Cardiac fibroblast (primary cell): ENCODE measurements around the gene HDGF.

Experiments
- DNase-seq, 2 donors: peaks; one replicate each; pipeline versions ENCODE4 v3.0.0 to v3.0.0-alpha.2; 2010; ENCODE audit warnings: low read depth in 2 of 2
- H3K4me3 ChIP-seq, 2 donors: replicated peaks in 1 of 2; 1 replicate in 1 of 2; 2 replicates in 1 of 2; pipeline ENCODE4 v1.5.1; 2011; ENCODE audit warnings: low read depth in 2 of 2, low read length in 2 of 2, mild to moderate bottlenecking in 2 of 2, moderate library complexity in 1 of 2
- TF ChIP-seq, protein P1 (sequence below): IDR thresholded peaks from one replicate; pipeline ENCODE4 v1.5.1; 2011; ENCODE audit warnings: low read depth, mild to moderate bottlenecking, low read length, inconsistent platforms

The HDGF gene

DNA sequence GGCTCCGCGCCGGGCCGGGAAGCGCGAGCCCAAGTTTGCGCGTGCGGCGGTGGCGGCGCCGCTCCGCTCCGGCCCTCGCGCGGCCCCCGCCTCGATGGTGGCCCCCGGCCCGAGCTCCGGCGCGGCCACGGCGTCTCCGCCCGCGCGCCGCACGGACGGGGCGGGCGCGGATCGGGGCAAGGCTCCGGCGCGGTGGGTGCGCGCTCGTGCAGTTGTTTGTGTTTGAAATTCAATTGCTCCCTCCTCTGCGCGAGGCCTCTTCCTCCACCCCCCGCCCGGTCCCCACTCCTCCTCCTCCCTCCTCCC, at the start of gene HDGF:
Gene HDGF, minus strand, starts transcription at position 225 of the 306 bp plus-strand sequence. CDS start 246 bp downstream, outside the sequence.
- TF ChIP-seq, protein P1, sequence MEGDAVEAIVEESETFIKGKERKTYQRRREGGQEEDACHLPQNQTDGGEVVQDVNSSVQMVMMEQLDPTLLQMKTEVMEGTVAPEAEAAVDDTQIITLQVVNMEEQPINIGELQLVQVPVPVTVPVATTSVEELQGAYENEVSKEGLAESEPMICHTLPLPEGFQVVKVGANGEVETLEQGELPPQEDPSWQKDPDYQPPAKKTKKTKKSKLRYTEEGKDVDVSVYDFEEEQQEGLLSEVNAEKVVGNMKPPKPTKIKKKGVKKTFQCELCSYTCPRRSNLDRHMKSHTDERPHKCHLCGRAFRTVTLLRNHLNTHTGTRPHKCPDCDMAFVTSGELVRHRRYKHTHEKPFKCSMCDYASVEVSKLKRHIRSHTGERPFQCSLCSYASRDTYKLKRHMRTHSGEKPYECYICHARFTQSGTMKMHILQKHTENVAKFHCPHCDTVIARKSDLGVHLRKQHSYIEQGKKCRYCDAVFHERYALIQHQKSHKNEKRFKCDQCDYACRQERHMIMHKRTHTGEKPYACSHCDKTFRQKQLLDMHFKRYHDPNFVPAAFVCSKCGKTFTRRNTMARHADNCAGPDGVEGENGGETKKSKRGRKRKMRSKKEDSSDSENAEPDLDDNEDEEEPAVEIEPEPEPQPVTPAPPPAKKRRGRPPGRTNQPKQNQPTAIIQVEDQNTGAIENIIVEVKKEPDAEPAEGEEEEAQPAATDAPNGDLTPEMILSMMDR = no peak
- no peak for DNase-seq
- peak within 1 kb of the TSS; percentile 94 for H3K4me3 ChIP-seq

DNA sequence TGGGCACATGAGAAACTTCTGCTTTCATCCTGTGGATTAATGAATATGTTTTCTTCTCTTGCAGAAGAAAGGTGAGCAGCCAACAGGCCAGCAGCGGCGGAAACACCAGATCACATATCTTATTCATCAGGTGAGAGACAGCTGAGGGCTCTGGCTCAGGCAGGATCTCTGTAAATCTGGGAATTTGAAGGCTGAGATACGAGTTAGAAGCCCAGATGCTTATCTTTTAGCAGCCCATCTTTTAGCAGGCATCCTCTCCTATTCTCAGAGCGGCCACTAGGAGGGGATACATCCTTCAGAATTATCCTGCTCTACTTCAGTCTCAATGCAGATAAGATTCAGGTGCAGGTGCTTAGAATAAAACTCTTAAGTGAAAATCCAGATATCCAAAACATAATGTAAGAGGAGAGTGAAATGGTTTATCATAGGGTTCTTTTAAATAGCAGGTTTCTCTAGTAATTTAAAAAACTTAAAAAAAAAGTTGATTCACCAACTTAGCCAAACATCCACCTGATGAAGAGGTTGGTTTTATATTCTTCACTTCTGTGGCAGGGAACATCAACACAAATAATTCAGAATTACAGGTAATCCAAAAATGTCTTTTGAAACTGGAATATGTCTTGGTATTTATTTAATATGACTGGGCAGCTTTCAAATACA, 45.9 kb upstream of the HDGF start:
- peak; percentile 57 to 70 for DNase-seq
- TF ChIP-seq, protein P1 = peak; percentile 82
- no peak overlapping the region for H3K4me3 ChIP-seq

DNA sequence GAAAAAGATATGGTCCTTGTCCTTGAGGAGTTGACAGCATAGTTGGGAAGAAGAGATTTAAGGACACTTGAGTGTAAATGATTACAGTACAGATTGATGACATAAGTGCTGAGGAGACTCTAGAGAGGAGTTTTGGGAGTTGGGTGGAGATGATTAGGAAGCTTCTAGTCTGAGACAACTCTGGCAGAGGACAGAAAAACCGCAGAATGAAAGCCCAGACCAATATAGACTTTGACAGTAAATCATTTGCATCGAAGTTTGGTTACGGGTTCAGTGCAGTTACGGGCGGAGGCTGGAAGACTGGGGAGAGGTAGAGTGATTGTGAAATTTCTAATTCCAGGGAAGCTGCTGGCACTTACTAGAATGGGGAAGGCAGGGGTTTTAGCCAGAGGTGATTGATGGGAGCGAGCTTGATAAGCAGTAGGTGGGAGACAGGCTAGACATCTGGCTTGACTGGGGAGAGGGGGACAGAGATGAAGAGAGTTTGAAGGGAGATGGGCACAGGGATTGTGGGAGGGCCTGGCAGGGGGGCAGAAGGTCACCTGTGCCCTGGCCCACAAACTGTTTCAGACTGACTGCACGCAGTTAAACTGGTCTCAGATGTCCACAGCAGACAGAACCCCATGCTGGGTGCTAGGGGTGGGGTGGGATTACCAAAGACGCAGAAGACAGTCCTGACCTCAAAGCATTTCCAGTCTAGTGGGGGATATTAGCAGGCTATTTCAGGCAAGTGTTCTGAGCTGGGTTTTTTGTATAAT, 45.0 kb upstream of the HDGF start:
- TF ChIP-seq, protein P1 = no peak
- DNase-seq = no peak
- no peak overlapping the region for H3K4me3 ChIP-seq

DNA sequence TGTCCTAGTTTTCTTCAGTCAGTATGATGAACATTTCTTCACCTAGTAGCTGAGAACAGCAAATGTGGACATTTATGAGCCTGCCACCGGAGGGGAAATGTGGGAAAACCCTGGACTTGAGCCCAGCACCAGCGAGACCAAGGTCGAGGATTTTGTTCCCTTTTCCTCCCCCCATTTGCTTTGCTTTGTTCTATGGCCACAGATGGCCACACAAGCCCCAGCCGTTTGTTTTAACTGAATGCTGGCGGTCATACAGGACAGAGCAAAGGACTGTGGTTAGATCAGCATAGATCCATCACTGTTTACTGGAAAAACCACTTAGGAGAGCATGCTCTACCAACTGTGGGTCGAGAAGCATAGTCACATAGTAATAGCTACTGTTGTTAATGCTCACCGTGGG, 44.3 kb upstream of the HDGF start:
- H3K4me3 ChIP-seq = no peak overlapping the region
- DNase-seq = no peak
- TF ChIP-seq, protein P1 = no peak

DNA sequence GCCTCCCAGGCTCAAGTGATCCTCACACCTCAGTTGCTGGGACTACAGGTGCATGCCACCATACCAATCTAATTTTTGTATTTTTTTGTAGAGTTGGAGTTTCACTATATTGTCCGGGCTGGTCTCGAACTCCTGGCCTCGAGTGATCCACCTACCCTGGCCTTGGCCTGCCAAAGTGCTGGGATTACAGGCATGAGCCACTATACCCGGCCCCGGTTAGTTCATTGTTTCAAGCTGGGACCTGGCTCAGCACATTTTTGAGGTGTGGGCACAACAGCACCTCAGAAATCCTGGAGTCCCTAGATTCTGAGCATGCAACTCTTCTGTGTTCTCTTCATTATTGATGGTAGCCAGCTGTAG, 43.9 kb upstream of the HDGF start:
- TF ChIP-seq, protein P1 = no peak
- DNase-seq = no peak
- no peak overlapping the region for H3K4me3 ChIP-seq

DNA sequence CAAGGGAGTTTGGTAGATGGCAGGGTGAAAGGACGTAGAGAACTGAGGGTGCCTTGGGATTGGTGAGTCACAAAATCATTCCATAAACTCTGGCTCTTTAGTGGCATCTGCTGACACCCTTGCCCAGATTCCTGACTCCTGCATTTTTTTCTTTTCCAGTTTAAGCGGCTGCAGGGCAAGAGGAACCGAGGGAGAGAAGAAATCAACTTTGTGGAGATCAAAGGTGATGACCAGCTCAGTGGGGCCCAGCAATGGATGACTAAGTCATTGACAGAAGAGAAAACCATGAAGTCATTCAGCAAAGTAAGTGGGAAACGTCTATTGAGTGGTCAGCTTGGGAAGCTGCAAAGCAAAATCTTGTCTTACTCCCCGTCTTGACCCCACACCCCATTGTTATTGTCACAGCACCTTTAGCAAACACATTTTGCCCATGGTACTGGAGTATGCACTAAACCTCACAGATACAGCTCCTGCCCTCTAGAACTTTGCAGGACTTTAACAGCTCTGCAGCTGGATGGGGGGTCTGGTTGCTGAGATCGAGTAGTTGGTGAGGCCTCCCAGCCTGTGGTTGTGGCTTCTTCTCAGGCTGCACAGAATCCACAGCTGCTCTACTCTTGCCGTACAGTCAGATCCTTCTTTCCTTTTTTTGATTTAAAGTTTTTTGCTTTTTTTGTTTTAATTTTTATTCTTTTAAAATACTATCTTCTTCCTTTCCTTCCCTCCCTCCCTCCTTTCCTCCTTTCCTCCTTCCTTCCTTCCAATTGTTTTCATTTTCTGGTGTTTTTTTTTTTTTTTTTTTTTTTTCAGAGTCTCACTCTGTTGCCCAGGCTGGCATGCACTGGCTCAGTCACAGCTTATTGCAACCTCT, 43.3 kb upstream of the HDGF start:
- TF ChIP-seq, protein P1 = no peak
- DNase-seq = no peak
- no peak overlapping the region for H3K4me3 ChIP-seq
